OCI-LY1 (cell line): ENCODE results near the gene CELA2B.
"Not testable (repeated sequence)": the region's sequence is repeated elsewhere in the genome, so short reads cannot be mapped to it uniquely, and the experiment has no call there.

Experiments
- H2AFZ ChIP-seq: fragments of 200-600 bp; sonication (generic), shearing (Covaris generic); 2 replicates; pipeline ENCODE4 v1.6.0; 2014; ENCODE audit warnings: antibody characterized with exemption, mild to moderate bottlenecking, low read length
- H3F3A ChIP-seq: fragments of 200-600 bp; sonication (generic), shearing (Covaris generic); 2 replicates; pipeline ENCODE4 v1.6.0; 2014; ENCODE audit warnings: mild to moderate bottlenecking, antibody characterized with exemption, low read length, moderate library complexity; ENCODE audit not compliant: insufficient read depth
- H3K27ac ChIP-seq: fragments of 200-600 bp; sonication (generic); 2 replicates; pipeline ENCODE4 v1.5.1; 2014; ENCODE audit warnings: low read length, mixed run types, mild to moderate bottlenecking, low read depth; ENCODE audit not compliant: poor library complexity, severe bottlenecking
- H3K27me3 ChIP-seq: fragments of 200-600 bp; sonication (generic); 2 replicates; pipeline ENCODE4 v1.6.0; 2014; ENCODE audit warnings: antibody characterized with exemption, mild to moderate bottlenecking, low read length, moderate library complexity; ENCODE audit not compliant: insufficient read depth
- H3K36me3 ChIP-seq: fragments of 200-600 bp; sonication (generic); 2 replicates; pipeline ENCODE4 v1.6.1; 2014; ENCODE audit warnings: mild to moderate bottlenecking, antibody characterized with exemption, low read length, moderate library complexity, mixed read lengths; ENCODE audit not compliant: insufficient read depth
- H3K4me1 ChIP-seq: fragments of 200-600 bp; sonication (generic); 2 replicates; pipeline ENCODE4 v1.5.1; 2014; ENCODE audit warnings: mild to moderate bottlenecking, low read length, moderate library complexity; ENCODE audit not compliant: insufficient read depth, severe bottlenecking
- H3K4me2 ChIP-seq: fragments of 200-600 bp; sonication (generic), shearing (Covaris generic); 2 replicates; pipeline ENCODE4 v1.6.1; 2014; ENCODE audit warnings: low read length
- H3K4me3 ChIP-seq: fragments of 200-600 bp; sonication (generic); 2 replicates; pipeline ENCODE4 v1.5.1; 2014; ENCODE audit warnings: low read length, low read depth, mild to moderate bottlenecking, mixed read lengths; ENCODE audit not compliant: poor library complexity, severe bottlenecking
- H3K79me2 ChIP-seq: fragments of 200-600 bp; shearing (Covaris generic); 2 replicates; pipeline ENCODE4 v1.6.1; 2016; ENCODE audit warnings: mixed run types, low read length, mixed read lengths; ENCODE audit not compliant: insufficient read depth
- H3K9ac ChIP-seq: fragments of 200-600 bp; sonication (generic), shearing (Covaris generic); 2 replicates; pipeline ENCODE4 v1.6.1; 2014; ENCODE audit warnings: mild to moderate bottlenecking, low read length, mixed read lengths
- H3K9me2 ChIP-seq: fragments of 200-600 bp; sonication (generic), shearing (Covaris generic); 2 replicates; pipeline ENCODE4 v1.6.1; 2014; ENCODE audit warnings: low read depth, mild to moderate bottlenecking, low read length, mixed read lengths
- H3K9me3 ChIP-seq: fragments of 200-600 bp; shearing (Covaris generic); 2 replicates; pipeline ENCODE4 v1.6.1; 2014; ENCODE audit warnings: low read length, mixed read lengths
- H4K20me1 ChIP-seq: fragments of 200-600 bp; sonication (generic), shearing (Covaris generic); 2 replicates; pipeline ENCODE4 v1.6.0; 2016; ENCODE audit warnings: mild to moderate bottlenecking, low read length; ENCODE audit not compliant: insufficient read depth
- EZH2 ChIP-seq: fragments of 200-600 bp; sonication (generic), shearing (Covaris generic); IDR thresholded peaks from 2 replicates; pipeline ENCODE4 v1.8.0; 2017; ENCODE audit warnings: borderline replicate concordance, mixed run types, mild to moderate bottlenecking, antibody characterized with exemption, low read length, moderate library complexity, mixed read lengths
- TF ChIP-seq, protein P1 (sequence below): fragments of 200-600 bp; sonication (generic), shearing (Covaris generic); IDR thresholded peaks from 2 replicates; pipeline ENCODE4 v1.5.1; 2017; ENCODE audit warnings: mild to moderate bottlenecking, antibody characterized with exemption, low read length, moderate library complexity, mixed read lengths

The CELA2B gene

DNA sequence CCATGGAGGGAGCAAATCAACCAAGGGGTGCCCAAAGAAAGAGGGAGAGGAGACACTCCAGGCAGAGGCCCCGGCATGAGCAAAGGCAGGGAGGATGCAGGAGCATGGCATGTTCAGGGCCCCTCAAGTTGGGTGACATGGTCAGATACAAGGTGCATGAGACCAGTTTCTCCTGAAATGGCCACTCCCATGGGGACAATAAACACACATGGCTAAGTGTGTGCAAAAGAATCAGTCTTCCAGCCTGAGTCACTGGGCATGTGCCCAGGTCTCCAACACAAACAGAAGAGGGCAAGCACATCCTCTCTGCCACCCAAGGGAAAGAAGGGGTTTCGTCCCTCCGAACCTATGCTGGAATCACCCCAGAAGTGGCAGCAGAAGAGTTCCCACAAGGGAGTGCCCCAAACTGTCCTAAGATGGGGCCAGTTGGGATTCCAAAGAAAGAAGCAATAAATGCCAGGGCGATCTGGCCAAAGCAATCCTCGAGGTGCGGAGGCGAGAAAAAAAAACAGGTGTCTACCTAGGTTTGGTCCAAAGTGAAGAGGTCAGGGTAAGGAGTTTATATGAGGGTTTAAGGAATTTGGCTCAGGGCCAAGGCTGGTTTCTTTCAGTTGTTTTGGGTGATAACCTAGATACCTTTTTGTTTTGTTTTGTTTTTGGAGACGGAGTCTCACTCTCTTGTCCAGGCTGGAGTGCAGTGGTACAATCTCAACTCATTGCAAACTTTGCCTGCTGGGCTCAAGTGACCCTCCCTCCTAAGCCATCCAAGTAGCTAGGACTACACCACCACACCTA is 34.9 kb downstream of the CELA2B start:
- Histone ChIP-seq H3K9ac (no peak overlapping the region), H3K27me3 (no peaks in the 10 kb centered on the region), H3K27ac (no peak overlapping the region), H3K4me2 (no peak overlapping the region), H3K9me3 (no peaks in the 10 kb centered on the region), H3K36me3 (no peaks in the 10 kb centered on the region), H3K9me2 (no peaks in the 10 kb centered on the region), H3K4me3 (no peak overlapping the region), H3F3A (no peaks in the 10 kb centered on the region), H4K20me1 (no peaks in the 10 kb centered on the region), H3K79me2 (no peaks in the 10 kb centered on the region), H3K4me1 (peaks cover 24% of the 10 kb centered on the region), H2AFZ (no peak overlapping the region)
- TF ChIP-seq, protein P1, sequence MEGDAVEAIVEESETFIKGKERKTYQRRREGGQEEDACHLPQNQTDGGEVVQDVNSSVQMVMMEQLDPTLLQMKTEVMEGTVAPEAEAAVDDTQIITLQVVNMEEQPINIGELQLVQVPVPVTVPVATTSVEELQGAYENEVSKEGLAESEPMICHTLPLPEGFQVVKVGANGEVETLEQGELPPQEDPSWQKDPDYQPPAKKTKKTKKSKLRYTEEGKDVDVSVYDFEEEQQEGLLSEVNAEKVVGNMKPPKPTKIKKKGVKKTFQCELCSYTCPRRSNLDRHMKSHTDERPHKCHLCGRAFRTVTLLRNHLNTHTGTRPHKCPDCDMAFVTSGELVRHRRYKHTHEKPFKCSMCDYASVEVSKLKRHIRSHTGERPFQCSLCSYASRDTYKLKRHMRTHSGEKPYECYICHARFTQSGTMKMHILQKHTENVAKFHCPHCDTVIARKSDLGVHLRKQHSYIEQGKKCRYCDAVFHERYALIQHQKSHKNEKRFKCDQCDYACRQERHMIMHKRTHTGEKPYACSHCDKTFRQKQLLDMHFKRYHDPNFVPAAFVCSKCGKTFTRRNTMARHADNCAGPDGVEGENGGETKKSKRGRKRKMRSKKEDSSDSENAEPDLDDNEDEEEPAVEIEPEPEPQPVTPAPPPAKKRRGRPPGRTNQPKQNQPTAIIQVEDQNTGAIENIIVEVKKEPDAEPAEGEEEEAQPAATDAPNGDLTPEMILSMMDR, result no peak
- no peak for TF ChIP-seq EZH2

DNA sequence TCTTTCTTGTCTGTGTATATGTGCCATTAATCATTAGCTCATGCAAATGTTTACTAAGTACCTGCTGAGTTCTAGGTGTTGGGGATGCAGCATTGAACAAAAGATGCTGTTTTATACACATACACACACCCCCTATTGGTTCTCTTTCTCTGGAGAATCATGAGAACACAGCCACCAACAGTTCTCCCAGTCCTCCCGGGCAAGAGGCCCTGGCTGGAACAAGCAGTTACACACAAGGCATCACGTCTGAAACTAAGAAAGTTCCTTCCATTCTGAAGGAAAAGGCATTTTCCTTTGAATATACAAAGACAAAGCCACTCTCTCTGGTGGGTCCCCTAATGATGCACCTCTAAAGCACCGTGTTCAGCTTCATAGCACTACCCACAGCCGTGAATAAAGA is 37.3 kb downstream of the CELA2B start:
- Histone ChIP-seq H3K27me3 (no peaks in the 10 kb centered on the region), H3K4me3 (no peak overlapping the region), H3K9me3 (no peaks in the 10 kb centered on the region), H2AFZ (no peak overlapping the region), H3K4me2 (no peak overlapping the region), H3K36me3 (peaks cover 7% of the 10 kb centered on the region; the same call in 1 of the 2 replicates), H3K27ac (no peak overlapping the region), H4K20me1 (no peaks in the 10 kb centered on the region), H3F3A (no peaks in the 10 kb centered on the region), H3K4me1 (peaks cover 24% of the 10 kb centered on the region), H3K9me2 (no peaks in the 10 kb centered on the region), H3K9ac (no peak overlapping the region), H3K79me2 (no peaks in the 10 kb centered on the region)
- no peak for TF ChIP-seq EZH2
- TF ChIP-seq, protein P1, result no peak

DNA sequence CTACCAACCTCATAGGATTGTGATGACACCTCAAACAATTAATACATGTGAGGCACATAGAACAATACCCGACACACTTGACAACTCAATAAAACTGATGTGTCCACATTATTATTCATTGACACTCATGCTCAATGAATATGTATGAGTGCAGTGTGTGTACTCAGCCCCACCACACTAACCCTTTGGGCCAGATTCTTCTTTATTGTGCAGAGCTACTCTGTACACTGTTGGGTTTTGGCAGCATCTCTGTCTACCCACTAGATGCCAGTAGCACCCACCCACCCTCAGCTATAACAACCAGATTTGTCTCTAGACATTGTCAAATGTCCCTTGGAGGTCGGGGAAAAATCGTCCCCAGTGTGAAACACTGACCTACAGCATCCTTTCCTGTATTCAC is 38.0 kb downstream of the CELA2B start:
- Histone ChIP-seq H3K9me2 (no peaks in the 10 kb centered on the region), H3F3A (no peaks in the 10 kb centered on the region), H3K27me3 (no peaks in the 10 kb centered on the region), H3K4me2 (no peak overlapping the region), H2AFZ (no peak overlapping the region), H3K9me3 (no peaks in the 10 kb centered on the region), H3K9ac (no peak overlapping the region), H3K36me3 (peaks cover 7% of the 10 kb centered on the region; the same call in 1 of the 2 replicates), H4K20me1 (no peaks in the 10 kb centered on the region), H3K4me1 (peaks cover 23% of the 10 kb centered on the region), H3K4me3 (no peak overlapping the region), H3K79me2 (no peaks in the 10 kb centered on the region), H3K27ac (no peak overlapping the region)
- TF ChIP-seq EZH2, result no peak
- TF ChIP-seq, protein P1, result no peak

DNA sequence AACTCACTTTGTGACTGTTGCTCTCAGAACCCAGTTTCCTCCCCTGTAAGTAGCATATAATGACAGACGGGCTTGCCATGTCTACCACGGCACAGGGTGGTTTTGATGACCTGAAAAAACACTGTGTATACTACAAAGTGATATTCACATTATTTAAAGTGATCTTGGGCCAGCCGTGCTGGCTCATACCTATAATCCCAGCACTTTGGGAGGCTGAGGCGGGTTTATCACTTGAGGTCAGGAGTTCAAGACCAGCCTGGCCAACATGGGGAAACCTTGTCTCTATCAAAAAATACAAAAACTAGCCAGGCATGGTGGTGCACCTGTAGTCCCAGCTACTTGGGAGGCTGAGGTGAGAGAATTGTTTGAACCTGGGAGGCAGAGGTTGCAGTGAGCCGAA is 38.7 kb downstream of the CELA2B start:
- H3K9ac ChIP-seq, H3F3A ChIP-seq, H3K9me2 ChIP-seq, H3K36me3 ChIP-seq, H3K4me2 ChIP-seq, H3K9me3 ChIP-seq, H3K27me3 ChIP-seq, H3K4me3 ChIP-seq, H3K27ac ChIP-seq, H4K20me1 ChIP-seq, H3K79me2 ChIP-seq, H2AFZ ChIP-seq: not testable (repeated sequence)
- peaks cover 16% of the 10 kb centered on the region for H3K4me1 ChIP-seq
